HEK293 (cell line): Measurements from ENCODE around the gene MAPT.

Source experiments
- BCL11A ChIP-seq: fragments of 450-650 bp; formaldehyde crosslinking; IDR thresholded peaks from 2 replicates; pipeline ENCODE4 v1.5.1; 2016; ENCODE audit warnings: low read depth, missing biosample characterization, missing genetic modification characterization
- CTCF ChIP-seq: fragments of 450-650 bp; formaldehyde crosslinking; IDR thresholded peaks from 2 replicates; pipeline ENCODE4 v1.5.1; 2016; ENCODE audit warnings: missing biosample characterization, missing genetic modification characterization
- PRDM10 ChIP-seq: fragments of 450-650 bp; formaldehyde crosslinking; IDR thresholded peaks from 2 replicates; pipeline ENCODE4 v1.5.1; 2016; ENCODE audit warnings: missing biosample characterization, missing genetic modification characterization
- REST ChIP-seq: fragments of 450-650 bp; formaldehyde crosslinking; IDR thresholded peaks from 2 replicates; pipeline ENCODE4 v1.5.1; 2016; ENCODE audit warnings: missing biosample characterization, missing genetic modification characterization
- ZNF518A ChIP-seq: fragments of 450-650 bp; formaldehyde crosslinking; conservative IDR thresholded peaks from 2 replicates; pipeline ENCODE4 v1.5.1; 2016; ENCODE audit warnings: low read depth, missing biosample characterization, missing genetic modification characterization
- ZNF549 ChIP-seq: fragments of 450-650 bp; IDR thresholded peaks from 2 replicates; pipeline ENCODE4 v1.5.1; 2018; ENCODE audit warnings: missing biosample characterization, missing genetic modification characterization, mild to moderate bottlenecking, inconsistent platforms, moderate library complexity
- ZNF639 ChIP-seq: fragments of 450-650 bp; formaldehyde crosslinking; IDR thresholded peaks from 2 replicates; pipeline ENCODE4 v1.5.1; 2016; ENCODE audit warnings: missing biosample characterization, missing genetic modification characterization
- ZNF785 ChIP-seq: fragments of 450-650 bp; formaldehyde crosslinking; IDR thresholded peaks from 2 replicates; pipeline ENCODE4 v1.5.1; 2016; ENCODE audit warnings: missing biosample characterization, missing genetic modification characterization
- ZXDB ChIP-seq: fragments of 450-650 bp; formaldehyde crosslinking; IDR thresholded peaks from 2 replicates; pipeline ENCODE4 v1.5.1; 2016; ENCODE audit warnings: missing biosample characterization, missing genetic modification characterization

GRCh38 chr17:45850011-45850410 is 44.3 kb upstream of the MAPT start:
- no peak for TF ChIP-seq ZXDB (tag by site-specific recombination)
- TF ChIP-seq ZNF518A (tag by site-specific recombination): no peak
- TF ChIP-seq CTCF (tag by site-specific recombination): no peak
- no peak for TF ChIP-seq ZNF785 (tag by site-specific recombination)
- no peak for TF ChIP-seq BCL11A
- TF ChIP-seq ZNF549 (tag by site-specific recombination): no peak
- no peak for TF ChIP-seq PRDM10 (tag by site-specific recombination)
- no peak for TF ChIP-seq ZNF639 (tag by site-specific recombination)
- no peak for TF ChIP-seq REST
